K562 (cell line): Measurements from ENCODE around the gene PIEZO2. TPM values are rescaled to one million over a fixed set of nuclear protein-coding genes. Genes with fewer than 3 reads are reported as not detected.

Source experiments
- ATAC-seq: fragments of 200-7000 bp; cut with Tn5 transposase; 3 replicates; pipeline ENCODE4 v1.9.1; 2020; ENCODE audit warnings: moderate library complexity
- BruUV-seq: library from RNA; stranded (reverse); fragments of 400-500 nt; replicated peaks from 2 replicates; lab custom pipeline; 2021; lab: Mats Ljungman, UMichigan
- CTCF ChIA-PET: fragments of 300-600 bp; formaldehyde crosslinking; extraction: SDS; loops from one replicate; lab custom pipeline; 2021; ENCODE audit warnings: low intra/inter-chr PET ratio; lab: Yijun Ruan, JAX
- POLR2A ChIA-PET: fragments of 300-600, 350-650 bp; sonication (Branson Sonifier 250); formaldehyde crosslinking; extraction: SDS; loops from one replicate; lab custom pipeline; 2021; ENCODE audit warnings: antibody characterized with exemption, inconsistent platforms; lab: Yijun Ruan, JAX
- DNase-seq, 4 experiments: peaks; one replicate each; pipeline versions ENCODE4 v3.0.0 to v3.0.0-alpha.2; 2011 to 2018; ENCODE audit warnings: low spot score in 3 of 4, mixed read lengths in 3 of 4; ENCODE audit errors: extremely low read depth in 1 of 4
- FAIRE-seq: peaks from 2 replicates; lab custom pipeline; 2011; peaks lifted over from hg19 to GRCh38; lab: Jason Lieb, UNC
- H2AFZ ChIP-seq: 2 replicates; pipeline ENCODE4 v1.6.0; 2011; ENCODE audit warnings: low read depth, low read length, control low read depth, inconsistent platforms
- H3K27ac ChIP-seq: fragments of 200-600 bp; 3 replicates; pipeline ENCODE4 v1.8.0; 2011; ENCODE audit warnings: low read depth, mild to moderate bottlenecking, control low read depth, inconsistent platforms, low read length, moderate library complexity, mixed read lengths; ENCODE audit errors: extremely low read depth
- H3K27me3 ChIP-seq, 2 experiments: fragments of 300-600 bp in 1 of 2; 2 replicates in 1 of 2; 3 replicates in 1 of 2; pipeline versions ENCODE4 v1.6.0 to v1.8.0; 2011; ENCODE audit warnings: inconsistent platforms in 2 of 2, low read length in 2 of 2, mild to moderate bottlenecking in 1 of 2, mixed read lengths in 1 of 2, moderate library complexity in 1 of 2; ENCODE audit not compliant: control insufficient read depth in 2 of 2, insufficient read depth in 2 of 2
- H3K36me3 ChIP-seq: fragments of 300-600 bp; 3 replicates; pipeline ENCODE4 v1.8.0; 2011; ENCODE audit warnings: mild to moderate bottlenecking, low read length, inconsistent platforms; ENCODE audit not compliant: control insufficient read depth, insufficient read depth
- H3K4me1 ChIP-seq, 2 experiments: fragments of 200-600 bp in 1 of 2; replicated peaks in 1 of 2; 2 replicates in 1 of 2; 3 replicates in 1 of 2; pipeline versions ENCODE4 v1.5.1 to v1.8.0; 2011; ENCODE audit warnings: inconsistent platforms in 2 of 2, low read length in 2 of 2, mild to moderate bottlenecking in 1 of 2, mixed read lengths in 1 of 2, moderate library complexity in 1 of 2; ENCODE audit not compliant: control insufficient read depth in 2 of 2, insufficient read depth in 2 of 2
- H3K4me2 ChIP-seq: 2 replicates; pipeline ENCODE4 v1.6.1; 2011; ENCODE audit warnings: low read length, control low read depth, inconsistent platforms, mixed read lengths; ENCODE audit not compliant: insufficient read depth
- H3K4me3 ChIP-seq: fragments of 200-600 bp; sonication (generic), shearing (Covaris generic); 2 replicates; pipeline ENCODE4 v1.5.1; 2016; ENCODE audit warnings: control low read depth, inconsistent platforms
- H3K79me2 ChIP-seq: fragments of 200-600 bp; 3 replicates; pipeline ENCODE4 v1.8.0; 2011; ENCODE audit warnings: low read length, inconsistent platforms; ENCODE audit not compliant: control insufficient read depth, insufficient read depth
- H3K9ac ChIP-seq, 2 experiments: 2 replicates each; pipeline versions ENCODE4 v1.6.0 to v1.6.1; 2011; ENCODE audit warnings: low read depth in 2 of 2, low read length in 2 of 2, control low read depth in 1 of 2, inconsistent platforms in 1 of 2, mild to moderate bottlenecking in 1 of 2, mixed read lengths in 1 of 2; ENCODE audit not compliant: insufficient read depth in 1 of 2
- H3K9me1 ChIP-seq: one replicate; pipeline ENCODE4 v1.6.0; 2011; ENCODE audit warnings: inconsistent platforms, mild to moderate bottlenecking, low read length, moderate library complexity; ENCODE audit not compliant: control insufficient read depth, insufficient read depth
- H3K9me3 ChIP-seq: replicated peaks from 2 replicates; pipeline ENCODE4 v1.5.1; 2011; ENCODE audit warnings: low read depth, low read length, inconsistent platforms; ENCODE audit not compliant: control insufficient read depth, insufficient read depth
- H4K20me1 ChIP-seq: replicated peaks from 2 replicates; pipeline ENCODE4 v1.6.1; 2011; ENCODE audit warnings: low read length, inconsistent platforms, mixed read lengths; ENCODE audit not compliant: control insufficient read depth, insufficient read depth
- DDX20 ChIP-seq: fragments of 450-650 bp; IDR thresholded peaks from 2 replicates; pipeline ENCODE4 v1.6.1; 2016; ENCODE audit warnings: missing genetic modification characterization, low read depth, mild to moderate bottlenecking, missing compliant biosample characterization, moderate library complexity
- PURB ChIP-seq: sonication (generic); formaldehyde crosslinking; IDR thresholded peaks from 2 replicates; pipeline ENCODE4 v1.9.0; 2021; ENCODE audit warnings: low read depth, mild to moderate bottlenecking, missing genetic modification reagents
- RBM39 ChIP-seq: fragments of 200-400 bp; formaldehyde crosslinking; optimal IDR thresholded peaks from 2 replicates; pipeline ENCODE3; 2018; ENCODE audit warnings: low read depth, low read length
- SRSF1 ChIP-seq: fragments of 200-400 bp; formaldehyde crosslinking; IDR thresholded peaks from 2 replicates; pipeline ENCODE4 v1.6.1; 2017; ENCODE audit warnings: mild to moderate bottlenecking, low read depth, low read length, moderate library complexity
- TEAD2 ChIP-seq: fragments of 450-650 bp; IDR thresholded peaks from 2 replicates; pipeline ENCODE4 v1.6.1; 2016; ENCODE audit warnings: missing genetic modification characterization, control low read depth, missing compliant biosample characterization
- ZBTB1 ChIP-seq: sonication (generic); formaldehyde crosslinking; IDR thresholded peaks from 2 replicates; pipeline ENCODE4 v1.8.1; 2023; ENCODE audit warnings: missing genetic modification reagents, low read depth, mild to moderate bottlenecking, borderline replicate concordance
- WGBS: fragments of 100-300 bp; shearing (Covaris generic); methylation state at CpG from one replicate; pipeline ENCODE4 v1.1.6; 2016; ENCODE audit warnings: low coverage, mixed read lengths; ENCODE audit not compliant: insufficient coverage; ENCODE audit errors: missing lambda C conversion rate; 5-methylcytosine and 5-hydroxymethylcytosine counted together
- in situ Hi-C: fragments of 300-500 bp; cut with MboI; formaldehyde crosslinking; loops from 4 replicates; pipeline ENCODE4 v1.15.0; 2018; ENCODE audit warnings: inconsistent platforms, mixed read lengths
- intact Hi-C: fragments of 100-400 bp; cut with micrococcal nuclease; formaldehyde crosslinking; loops from 2 replicates; pipeline ENCODE4 v1.14.2; 2022
- polyA plus RNA-seq, 8 experiments: library from polyadenylated mRNA; depleted of rRNA in 4 of 8; stranded (reverse) in 5 of 8; unstranded in 3 of 8; fragments of >200 nt; fragmentation: Nextera tagmentation in 2 of 8; fragmentation: Illumina TruSeq in 1 of 8; extraction: Ambion mirVana in 2 of 8; extraction: Trizol in 1 of 8; gene quantifications; 2 replicates each; pipeline versions ENCODE4 v1.2.1 to v1.2.3, GENCODE V29; 2011 to 2014; ENCODE audit warnings: inconsistent platforms in 1 of 8, missing spikeins in 1 of 8
- total RNA-seq, 7 experiments: library from RNA; depleted of rRNA in 6 of 7; stranded (reverse); fragments of >200 nt in 6 of 7; fragmentation: Illumina TruSeq in 2 of 7; extraction: Trizol in 2 of 7; gene quantifications; 2 replicates each; pipeline versions ENCODE4 v1.2.1 to v1.2.3, GENCODE V29; 2011 to 2021; ENCODE audit warnings: low replicate concordance in 1 of 7
- TF ChIP-seq, protein P1 (sequence below): fragments of 450-650 bp; formaldehyde crosslinking; IDR thresholded peaks from 2 replicates; pipeline ENCODE4 v1.4.0; 2022; ENCODE audit warnings: missing genetic modification characterization

Gene PIEZO2
- total and polyA plus RNA-seq, 9 of the 15 experiments (the other 6 are each of a cell fraction or from before 2014, with no cell fraction given), result 0.54 to 4.1 (median 2.0) TPM

DNA sequence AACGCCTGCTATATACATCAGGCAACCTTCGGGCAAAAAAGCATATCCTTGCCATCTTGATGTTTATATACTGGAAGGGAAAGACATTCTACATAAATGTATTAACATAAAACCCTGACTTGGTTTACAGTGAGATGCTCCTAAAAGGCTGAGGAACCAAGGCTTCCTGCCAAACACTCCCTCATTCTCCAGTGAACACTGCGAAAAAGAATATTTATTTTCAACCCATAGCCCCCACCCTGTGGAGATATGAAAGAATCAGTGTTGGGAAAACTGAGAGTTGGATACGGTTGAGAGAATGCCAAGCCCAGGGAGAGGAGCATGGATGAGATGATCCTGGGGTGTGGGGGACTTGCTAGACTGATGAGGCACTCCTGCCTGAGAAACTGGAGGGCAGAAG is 94.9 kb downstream of the PIEZO2 start:
- Histone ChIP-seq H3K9me3 (no peaks in the 10 kb centered on the region), H3K4me3 (no peak overlapping the region), H3K9me1 (no peaks in the 10 kb centered on the region), H3K9ac (no peak overlapping the region), H3K4me1 (no peaks in the 10 kb centered on the region), H3K27me3 (no peaks in the 10 kb centered on the region; a peak in 1 of 5 replicates), H2AFZ (no peak overlapping the region), H3K4me2 (no peak overlapping the region)
- intact Hi-C loops, result no loop called here
- FAIRE-seq (no peak), DNase-seq (no peak)
- TF ChIP-seq RBM39 (no peak), ZBTB1 (CRISPR knock-in tag) (no peak), PURB (no peak), DDX20 (tag) (no peak), SRSF1 (no peak), TEAD2 (tag) (no peak)
- TF ChIP-seq, protein P1, sequence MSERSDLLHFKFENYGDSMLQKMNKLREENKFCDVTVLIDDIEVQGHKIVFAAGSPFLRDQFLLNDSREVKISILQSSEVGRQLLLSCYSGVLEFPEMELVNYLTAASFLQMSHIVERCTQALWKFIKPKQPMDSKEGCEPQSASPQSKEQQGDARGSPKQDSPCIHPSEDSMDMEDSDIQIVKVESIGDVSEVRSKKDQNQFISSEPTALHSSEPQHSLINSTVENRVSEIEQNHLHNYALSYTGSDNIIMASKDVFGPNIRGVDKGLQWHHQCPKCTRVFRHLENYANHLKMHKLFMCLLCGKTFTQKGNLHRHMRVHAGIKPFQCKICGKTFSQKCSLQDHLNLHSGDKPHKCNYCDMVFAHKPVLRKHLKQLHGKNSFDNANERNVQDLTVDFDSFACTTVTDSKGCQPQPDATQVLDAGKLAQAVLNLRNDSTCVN (CRISPR knock-in tag), result no peak
- TF ChIP-seq, all 486 proteins: peak for 0
- BruUV-seq, result no TSS peak
- ChIA-PET POLR2A (no interaction called here), CTCF (no interaction called here)
- H3K79me2 ChIP-seq, result no peaks in the 10 kb centered on the region
- in situ Hi-C loops, result no loop called here
- no peaks in the 10 kb centered on the region for H4K20me1 ChIP-seq
- H3K27ac ChIP-seq, result no peak overlapping the region
- H3K36me3 ChIP-seq, result no peaks in the 10 kb centered on the region
- WGBS, result 0% methylated on average over 4 of the region's 4 CpGs
- no peak for ATAC-seq
